Activated gamma-delta T cell treated with anti-CD3 and anti-CD28 coated beads, Interleukin-2, amount 50 U/mL, for 16 hours (primary cell): ENCODE data around the gene IFI30.

Source experiments
- DNase-seq: peaks from one replicate; pipeline ENCODE4 v3.0.0-alpha.2; 2020; ENCODE audit warnings: low read depth

IFI30 gene

DNA sequence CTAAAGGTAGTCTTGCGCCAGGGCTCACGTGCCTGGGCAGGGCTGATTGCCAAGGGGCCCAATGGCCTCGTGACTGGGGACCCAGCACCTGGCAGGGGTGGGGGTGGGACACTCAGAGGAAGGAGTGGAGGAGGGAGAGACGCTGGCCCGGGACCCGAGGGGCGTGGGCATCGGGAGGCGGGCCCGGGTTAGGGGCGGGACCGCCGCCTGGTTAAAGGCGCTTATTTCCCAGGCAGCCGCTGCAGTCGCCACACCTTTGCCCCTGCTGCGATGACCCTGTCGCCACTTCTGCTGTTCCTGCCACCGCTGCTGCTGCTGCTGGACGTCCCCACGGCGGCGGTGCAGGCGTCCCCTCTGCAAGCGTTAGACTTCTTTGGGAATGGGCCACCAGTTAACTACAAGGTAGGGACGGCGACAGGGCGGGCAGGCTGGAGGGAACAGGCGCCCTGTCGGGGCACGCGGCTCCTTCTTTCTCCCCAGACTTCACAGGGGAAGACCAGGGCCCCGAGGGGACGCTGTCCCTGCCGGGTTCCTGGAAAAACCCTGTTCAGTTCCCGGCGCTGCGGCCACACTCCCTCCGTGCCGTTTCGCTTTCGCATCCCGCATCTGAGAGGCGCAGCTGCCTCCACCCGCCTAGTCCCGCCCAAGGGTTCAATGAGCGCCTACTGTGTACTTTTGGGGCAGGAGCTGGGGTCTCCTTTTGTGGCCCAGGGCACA is at the start of gene IFI30:
TSS of gene IFI30 (plus strand) at position 242 of the 717 bp plus-strand sequence. CDS start at position 271, 29 bp downstream.
- no peak for DNase-seq

DNA sequence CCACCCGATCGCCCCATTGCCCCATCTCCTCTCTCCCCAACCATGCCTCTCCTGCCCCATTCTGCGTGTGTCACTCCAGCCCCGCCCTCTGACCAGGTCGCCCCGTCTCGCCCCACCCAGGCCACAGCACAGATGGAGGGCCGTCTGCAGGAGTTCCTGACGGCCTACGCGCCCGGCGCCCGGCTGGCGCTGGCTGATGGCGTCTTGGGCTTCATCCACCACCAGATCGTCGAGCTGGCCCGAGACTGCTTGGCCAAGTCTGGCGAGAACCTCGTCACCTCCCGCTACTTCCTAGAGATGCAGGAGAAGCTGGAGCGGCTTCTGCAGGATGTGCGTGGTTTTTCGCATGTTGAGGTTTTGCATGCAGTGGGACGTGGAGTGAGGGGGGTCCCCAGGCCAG is 49.8 kb upstream of the IFI30 start:
- DNase-seq: no peak

DNA sequence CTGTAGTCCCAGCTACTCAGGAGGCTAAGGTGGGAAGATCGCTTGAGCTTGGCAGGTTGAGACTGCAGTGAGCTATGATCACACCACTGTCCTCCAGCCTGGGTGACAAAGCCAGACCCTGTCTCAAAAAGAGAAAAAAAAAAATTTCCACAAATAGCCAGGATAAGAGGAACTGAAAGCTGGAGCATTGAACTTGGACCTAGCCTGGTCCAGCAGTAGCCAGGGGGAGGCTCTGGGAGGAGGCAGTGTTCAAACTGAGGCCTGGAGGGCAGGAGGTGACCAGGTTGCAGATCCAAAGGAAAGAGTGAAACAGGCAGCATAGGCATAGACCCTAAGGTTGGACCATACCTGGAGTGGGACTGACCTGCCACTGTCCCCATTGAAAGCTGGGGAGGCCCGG is 47.5 kb upstream of the IFI30 start:
- no peak for DNase-seq

DNA sequence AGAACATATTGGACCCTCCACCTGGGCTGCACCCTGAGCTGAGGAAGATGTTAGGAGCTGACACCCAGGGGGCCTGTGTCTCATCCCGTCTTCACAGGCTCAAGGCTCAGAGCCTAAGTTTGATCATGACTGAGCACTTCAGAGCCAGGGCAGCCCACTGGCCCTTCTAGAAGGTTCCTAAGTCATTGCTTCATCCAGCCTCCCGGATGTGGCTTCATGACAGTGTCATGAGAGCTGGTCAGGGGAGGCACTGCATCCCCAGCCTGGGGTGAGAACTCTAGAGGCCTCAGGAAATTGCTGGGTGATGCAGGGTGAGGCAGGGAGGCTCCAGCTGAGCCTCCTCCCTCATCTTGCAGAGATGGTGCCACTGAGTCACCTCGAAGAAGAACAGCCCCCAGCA is 45.6 kb upstream of the IFI30 start:
- DNase-seq: no peak

DNA sequence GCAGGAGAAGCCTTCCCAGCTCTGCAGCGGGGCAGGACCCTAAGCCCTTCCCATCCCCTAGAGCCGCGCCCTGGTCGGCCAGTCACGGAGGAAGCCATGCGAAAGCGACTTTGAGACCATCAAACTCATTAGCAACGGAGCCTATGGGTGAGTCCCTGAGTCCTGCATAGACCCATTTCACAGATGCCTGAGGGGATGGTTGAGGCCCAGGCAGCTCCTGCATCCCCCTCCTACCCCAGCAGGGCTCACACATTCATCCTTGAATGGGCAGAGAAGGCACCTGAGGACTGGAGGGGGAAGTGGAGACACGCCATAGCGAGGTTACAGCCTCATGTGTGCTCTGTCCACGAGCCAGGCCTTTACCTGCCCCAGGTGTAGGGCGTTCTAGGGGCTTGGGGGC is 44.8 kb upstream of the IFI30 start:
- DNase-seq: no peak

DNA sequence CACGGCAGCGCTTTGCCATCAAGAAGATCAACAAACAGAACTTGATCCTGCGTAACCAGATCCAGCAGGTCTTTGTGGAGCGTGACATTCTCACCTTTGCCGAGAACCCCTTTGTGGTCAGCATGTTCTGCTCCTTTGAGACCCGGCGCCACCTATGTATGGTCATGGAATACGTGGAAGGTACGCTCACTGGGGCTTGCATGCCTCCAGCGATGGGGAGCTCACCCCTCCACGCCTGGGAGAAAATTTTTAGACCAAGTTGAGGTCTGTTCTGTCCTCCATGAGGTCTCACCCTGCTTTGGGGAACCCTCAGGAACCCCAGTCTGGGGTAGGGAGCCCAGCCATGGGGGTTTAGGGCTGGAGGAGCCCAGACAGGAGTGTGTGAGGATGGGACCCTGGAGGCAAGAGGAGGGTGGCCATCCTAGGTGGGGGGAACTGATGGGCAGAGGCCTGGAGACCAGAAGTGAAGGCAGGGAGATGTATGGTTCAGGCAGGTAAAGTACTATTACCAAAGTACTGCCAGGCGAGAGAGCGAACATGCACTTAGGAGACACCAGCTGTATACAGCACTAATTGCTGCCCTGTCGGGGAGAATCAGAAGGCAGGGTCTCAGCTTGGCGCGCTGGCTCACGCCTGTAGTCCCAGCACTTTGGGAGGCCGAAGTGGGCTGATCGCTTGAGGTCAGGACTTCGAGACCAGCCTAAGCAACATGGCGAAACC is 42.9 kb upstream of the IFI30 start:
- no peak for DNase-seq

DNA sequence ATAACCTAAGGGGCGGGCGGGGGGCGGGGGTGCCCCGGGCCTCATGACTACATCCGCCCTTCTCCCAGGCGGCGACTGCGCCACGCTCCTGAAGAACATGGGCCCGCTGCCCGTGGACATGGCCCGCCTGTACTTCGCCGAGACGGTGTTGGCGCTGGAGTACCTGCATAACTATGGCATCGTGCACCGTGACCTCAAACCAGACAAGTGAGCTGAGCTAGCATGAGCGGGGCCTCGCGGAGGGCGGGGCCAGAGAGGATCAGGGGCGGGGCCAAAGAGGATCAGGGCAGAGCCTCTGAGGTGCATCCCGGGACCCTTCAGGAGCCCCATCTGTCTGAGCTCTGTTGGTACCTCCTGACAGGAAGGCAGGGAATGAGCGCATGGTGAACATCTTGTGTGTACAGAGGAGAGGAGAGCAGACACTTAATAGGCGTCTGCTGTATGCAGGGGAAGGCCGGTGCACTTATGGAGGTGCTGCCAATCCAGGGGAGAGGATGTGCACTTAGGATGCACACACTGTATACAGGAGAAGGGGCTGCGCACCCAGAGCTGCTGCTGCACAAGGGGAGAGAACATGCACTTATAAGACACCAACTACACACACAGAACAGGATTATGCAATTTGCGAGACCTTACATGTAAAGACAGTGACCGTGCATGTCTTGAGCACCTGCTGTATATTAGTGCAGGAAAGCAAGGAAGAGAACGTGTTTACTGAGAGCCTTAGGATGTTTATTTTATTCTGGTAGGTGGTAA is 41.6 kb upstream of the IFI30 start:
- no peak for DNase-seq

DNA sequence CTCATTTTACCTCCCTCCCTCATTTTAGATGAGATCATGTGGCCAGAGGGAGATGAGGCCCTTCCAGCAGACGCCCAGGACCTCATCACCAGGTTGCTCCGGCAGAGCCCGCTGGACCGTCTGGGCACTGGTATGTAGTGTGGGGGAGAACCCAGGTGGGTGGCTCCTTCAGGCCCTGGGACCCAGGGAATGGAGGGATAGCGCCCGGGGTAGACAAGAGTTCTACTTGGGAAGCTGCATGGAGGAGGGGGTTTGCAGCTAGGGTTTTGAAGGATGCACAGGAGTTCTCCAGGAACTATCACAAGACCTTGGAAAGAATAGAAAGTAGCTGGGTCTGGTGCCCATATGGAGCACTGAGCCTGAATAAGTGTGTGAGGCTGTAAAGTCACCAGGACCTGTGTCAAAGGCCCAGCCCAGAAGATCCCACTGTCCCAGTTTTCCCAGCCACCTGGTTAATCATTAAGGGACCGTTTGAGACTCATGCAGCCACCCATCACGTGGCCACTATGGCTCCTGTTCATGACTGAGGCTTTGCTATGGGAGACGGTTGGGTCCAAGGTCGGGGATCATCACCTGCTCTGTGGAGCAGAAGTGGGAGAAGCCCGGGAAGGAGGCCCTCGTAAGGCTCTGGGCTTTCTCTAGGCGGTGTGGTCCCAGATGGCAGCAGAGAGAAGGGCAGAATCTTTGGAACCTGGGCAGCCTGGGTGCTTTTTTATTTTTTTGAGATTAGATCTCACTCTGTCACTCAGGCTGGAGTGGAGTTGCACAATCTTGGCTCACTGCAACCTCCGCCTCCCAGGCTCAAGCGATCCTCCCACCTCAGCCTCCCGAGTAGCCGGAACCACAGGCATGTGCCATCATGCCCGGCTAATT is 37.7 kb upstream of the IFI30 start:
- no peak for DNase-seq

DNA sequence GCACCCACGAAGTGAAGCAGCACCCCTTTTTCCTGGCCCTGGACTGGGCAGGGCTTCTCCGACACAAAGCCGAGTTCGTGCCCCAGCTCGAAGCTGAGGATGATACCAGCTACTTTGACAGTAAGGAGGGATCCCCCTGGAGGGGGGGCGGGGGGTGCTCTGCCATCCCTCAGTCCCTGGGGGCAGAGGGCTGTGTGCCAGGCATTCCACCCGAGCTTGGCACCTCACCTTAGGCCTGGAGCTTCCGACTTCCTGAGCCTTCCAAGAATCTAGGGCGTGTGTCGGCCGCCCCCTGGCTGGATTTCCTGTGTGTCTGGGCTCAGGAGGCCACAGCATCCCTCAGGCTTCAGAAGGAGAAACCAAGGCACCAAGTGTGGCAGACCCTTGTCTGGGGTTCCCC is 36.4 kb upstream of the IFI30 start:
- DNase-seq: no peak

DNA sequence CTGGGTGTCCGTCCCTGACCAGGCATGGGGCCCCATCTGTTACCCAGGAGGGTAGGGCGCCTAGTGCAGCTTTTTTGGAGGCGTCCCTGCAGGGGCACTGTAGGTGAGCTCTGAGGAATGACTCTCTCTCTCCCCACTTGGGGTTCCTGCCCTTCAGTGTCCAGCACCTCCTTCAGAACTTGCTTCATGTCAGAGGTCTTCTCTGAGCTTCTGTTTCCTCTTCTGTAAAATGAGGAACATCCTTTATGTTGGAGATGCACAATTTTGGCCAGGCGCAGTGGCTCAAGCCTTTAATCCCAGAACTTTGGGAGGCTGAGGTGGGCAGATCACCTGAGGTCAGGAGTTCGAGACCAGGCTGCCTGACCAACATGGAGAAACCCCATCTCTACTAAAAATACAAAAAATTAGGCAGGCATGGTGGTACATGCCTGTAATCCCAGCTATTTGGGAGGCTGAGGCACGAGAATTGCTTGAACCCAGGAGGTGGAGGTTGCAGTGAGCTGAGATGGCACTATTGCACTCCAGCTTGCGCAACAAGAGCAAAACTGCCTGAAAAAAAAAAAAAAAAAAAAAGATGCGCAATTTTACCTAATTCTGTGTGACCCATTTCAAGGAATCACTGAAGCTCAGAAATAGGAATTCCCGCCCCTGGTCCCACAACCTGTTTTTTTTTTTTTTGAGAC is 35.8 kb upstream of the IFI30 start:
- no peak for DNase-seq

DNA sequence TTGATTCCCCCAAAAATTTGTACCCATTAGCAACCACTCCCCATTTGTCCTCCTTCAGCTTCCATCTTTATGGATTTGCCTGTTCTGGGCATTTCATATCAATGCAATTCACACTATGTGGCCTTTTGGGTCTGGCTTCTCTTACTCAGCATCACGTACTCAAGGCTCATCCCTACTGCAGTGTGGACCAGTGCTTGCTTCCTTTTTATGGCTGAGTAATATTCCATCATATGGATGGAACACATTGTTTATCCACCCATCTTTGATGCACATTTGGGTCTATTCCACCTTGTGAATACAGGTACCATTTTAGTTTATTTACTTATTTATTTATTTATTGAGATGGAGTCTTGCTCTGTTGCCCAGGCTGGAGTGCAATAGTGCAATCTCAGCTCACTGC is 33.1 kb upstream of the IFI30 start:
- DNase-seq: no peak

DNA sequence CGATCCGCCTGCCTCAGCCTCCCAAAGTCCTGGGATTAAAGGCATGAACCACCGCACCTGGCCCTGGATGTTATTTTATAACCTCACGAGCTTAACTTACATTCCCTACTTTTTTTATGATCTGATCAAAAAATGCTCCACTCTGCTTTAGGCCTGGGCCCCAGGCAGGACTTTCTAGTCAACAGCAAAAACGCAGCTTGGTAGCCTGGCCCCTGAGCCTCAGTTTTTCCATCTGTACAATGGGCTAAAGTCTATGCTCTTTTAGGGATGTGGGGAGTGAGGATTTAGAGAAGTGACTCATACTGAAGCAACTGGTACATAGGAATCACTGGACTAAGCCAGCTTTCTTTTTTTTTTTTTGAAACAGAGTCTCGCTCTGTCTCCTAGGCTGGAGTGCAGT is 32.6 kb upstream of the IFI30 start:
- no peak for DNase-seq

DNA sequence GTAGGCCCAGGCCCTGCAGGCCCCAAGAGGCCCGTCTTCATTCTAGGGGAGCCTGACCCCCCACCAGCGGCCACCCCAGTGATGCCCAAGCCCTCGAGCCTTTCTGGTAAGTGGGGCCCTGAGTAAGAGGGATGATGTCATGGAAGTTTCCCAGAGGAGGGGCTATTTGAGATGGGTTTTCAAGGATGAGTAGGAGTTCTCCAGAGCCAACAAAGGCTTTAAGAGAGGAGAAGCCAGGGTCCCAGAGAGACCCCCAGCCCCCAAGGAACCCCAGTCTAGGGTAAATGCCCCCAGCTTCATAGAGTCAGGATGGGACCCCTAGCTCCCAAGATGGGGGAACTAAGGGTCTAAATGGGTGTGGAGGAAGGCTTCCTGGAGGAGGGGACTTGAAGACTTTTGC is 29.7 kb upstream of the IFI30 start:
- DNase-seq: no peak

DNA sequence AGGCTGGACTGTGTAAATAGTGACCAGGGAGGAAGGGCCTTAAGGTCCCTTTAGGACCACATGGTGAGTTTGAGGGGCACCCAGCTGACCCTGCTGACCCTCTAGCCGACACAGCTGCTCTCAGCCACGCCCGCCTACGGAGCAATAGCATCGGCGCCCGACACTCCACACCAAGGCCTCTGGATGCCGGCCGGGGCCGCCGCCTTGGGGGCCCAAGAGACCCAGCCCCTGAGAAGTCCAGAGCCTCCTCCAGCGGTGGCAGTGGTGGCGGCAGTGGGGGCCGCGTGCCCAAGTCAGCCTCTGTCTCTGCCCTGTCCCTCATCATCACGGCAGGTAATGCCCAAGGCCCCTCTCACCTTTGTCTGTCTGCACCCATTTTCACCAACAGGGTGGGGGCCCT is 29.3 kb upstream of the IFI30 start:
- no peak for DNase-seq

DNA sequence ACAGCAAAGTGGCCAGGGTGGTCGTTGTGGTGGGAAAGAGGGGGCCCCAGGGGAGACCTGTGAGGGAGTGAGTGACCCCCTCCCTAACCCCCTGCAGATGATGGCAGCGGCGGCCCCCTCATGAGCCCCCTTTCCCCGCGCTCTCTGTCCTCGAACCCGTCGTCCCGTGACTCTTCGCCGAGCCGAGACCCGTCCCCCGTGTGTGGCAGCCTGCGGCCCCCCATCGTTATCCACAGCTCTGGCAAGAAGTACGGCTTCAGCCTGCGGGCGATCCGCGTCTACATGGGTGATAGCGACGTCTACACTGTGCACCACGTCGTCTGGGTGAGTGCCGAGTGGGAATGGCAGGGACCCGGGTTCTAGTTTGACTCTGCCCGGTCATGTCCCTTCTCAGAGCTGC is 28.7 kb upstream of the IFI30 start:
- DNase-seq: no peak

DNA sequence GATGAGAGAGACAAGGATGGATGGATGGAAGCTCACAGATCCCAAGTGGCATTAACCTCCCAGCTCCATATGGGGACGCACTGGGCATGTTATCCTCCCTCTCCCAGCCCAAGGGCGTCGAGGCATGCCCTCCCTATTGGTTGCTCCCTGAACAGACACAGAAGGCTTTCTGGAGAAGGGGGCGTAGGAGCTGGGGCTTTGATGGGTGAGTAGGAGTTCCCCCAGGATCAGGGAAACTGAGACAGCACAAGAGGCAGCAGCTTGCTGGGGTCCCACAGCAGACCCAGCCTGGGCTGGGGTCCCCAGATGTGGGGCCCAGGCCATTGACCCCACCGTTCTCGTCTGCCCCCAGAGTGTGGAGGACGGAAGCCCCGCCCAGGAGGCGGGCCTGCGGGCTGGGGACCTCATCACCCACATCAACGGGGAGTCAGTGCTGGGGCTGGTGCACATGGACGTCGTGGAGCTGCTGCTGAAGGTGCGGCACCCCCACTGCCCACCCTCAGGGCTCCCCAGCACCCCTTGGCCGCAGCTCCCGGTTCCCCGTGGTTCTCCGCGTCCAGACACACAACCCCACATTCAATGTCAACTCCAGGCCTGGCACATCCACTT is 28.1 kb upstream of the IFI30 start:
- no peak for DNase-seq

DNA sequence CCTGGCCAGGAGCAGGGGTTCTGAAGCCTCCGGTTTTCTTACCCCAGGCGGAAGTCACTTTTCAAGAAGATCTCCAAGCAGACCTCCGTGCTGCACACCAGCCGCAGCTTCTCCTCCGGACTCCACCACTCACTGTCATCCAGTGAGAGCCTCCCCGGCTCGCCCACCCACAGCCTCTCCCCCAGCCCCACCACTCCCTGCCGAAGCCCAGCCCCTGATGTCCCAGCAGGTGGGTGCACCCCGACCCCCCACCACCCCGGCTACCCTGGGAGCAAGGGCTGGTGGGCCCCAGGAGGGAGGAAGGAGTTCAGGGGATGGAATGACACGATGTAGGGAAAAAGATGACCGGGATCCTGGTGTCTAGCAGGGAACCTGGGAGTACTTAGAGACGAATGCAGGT is 26.2 kb upstream of the IFI30 start:
- DNase-seq: no peak

DNA sequence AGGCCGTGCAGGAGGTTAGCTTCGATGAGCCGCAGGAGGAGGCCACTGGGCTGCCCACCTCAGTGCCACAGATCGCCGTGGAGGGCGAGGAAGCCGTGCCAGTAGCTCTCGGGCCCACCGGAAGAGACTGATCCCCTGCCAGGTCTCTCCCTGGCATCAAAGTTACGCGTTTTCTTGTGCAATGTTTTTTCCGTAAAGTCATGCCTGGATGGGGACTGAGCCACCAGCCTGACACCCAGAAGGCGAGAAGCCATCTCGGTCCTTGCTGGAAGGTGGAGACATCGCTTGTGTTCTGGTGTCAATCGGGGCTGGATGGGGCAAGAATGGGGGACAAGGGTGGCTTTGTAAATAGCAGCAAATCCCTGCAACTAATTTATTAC is 24.0 kb upstream of the IFI30 start:
- DNase-seq: no peak

DNA sequence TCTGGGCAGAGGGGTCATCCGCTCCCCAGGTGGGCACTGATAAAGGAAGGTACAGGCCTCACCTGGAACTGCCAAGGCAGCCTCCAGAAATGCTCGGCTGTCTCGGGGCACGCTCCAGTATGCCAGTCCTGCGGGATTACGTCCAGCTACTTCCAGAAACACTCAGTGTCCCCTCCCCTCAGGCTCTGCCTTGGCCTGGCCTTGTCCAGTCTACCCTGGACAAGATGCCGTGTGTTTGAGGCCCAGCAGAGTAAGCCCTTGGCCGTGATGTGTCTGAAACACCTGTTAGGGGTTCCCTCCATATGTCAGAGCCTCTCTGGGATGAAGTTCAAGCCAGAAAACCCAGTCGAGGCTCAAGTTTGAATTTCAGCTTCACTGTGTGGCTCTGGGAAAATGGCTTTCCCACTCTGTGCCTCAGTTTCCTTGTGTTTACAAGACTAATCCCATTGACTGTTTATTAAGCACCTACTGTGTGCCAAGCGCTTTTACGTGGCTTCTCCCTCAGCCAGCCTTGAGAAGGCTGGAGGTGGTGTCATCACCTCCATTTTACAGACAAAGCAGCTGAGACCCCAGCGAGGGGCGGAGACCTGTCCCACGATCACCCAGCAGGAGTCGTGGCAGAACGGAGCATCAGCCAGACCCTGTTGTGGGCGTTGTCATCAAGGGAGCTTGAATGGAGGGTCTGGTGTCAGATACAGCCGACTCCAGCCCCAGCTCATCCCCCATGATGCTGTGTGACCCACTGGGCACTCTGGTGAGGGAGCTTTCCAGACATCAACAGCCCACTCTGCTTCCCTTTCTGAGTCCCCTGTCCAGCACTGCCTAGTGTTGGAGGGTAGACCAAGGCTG is 22.6 kb upstream of the IFI30 start:
- DNase-seq: no peak

DNA sequence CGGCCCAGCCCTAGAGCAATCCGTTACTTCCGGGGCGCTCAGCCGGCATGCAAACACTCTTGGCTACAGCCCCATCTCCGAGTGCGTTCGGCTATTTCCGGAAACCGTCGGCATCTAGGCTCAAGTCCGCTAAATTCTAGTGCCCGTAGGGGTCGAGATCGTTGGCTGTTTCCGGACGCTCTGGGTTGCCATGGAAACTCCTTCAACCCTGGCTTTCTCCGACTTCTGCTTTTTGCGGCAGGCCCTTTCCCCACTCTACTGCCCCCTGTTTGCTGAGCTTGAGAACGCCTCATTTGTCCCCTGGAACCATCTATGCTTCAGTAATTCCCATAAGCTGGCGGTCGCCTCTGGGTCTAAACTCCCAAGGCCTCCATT is 21.2 kb upstream of the IFI30 start:
- DNase-seq: peak; percentile 96
